Urinary bladder (tissue), 4 donors: ENCODE results near the gene MYO5B. TPM values are rescaled to one million over a fixed set of nuclear protein-coding genes. Genes with fewer than 3 reads are reported as not detected.

Experiments used
- DNase-seq: peaks from one replicate; pipeline ENCODE4 v3.0.0-alpha.2; 2015; ENCODE audit errors: extremely low spot score
- H3K27ac ChIP-seq: one replicate; pipeline ENCODE4 v1.5.1; 2013; ENCODE audit warnings: low read depth, mild to moderate bottlenecking, moderate library complexity
- H3K36me3 ChIP-seq: one replicate; pipeline ENCODE4 v1.6.1; 2013; ENCODE audit warnings: mild to moderate bottlenecking, moderate library complexity; ENCODE audit not compliant: insufficient read depth
- H3K4me1 ChIP-seq: one replicate; pipeline ENCODE4 v1.6.1; 2013; ENCODE audit warnings: mild to moderate bottlenecking, moderate library complexity; ENCODE audit not compliant: insufficient read depth
- H3K4me3 ChIP-seq: one replicate; pipeline ENCODE4 v1.5.1; 2013; ENCODE audit warnings: low read depth, low read length
- whole genome bisulfite sequencing: extraction: QIAGEN DNeasy Blood & Tissue Kit; methylation state at CpG from one replicate; pipeline ENCODE4 v1.1.7; 2013; 5-methylcytosine and 5-hydroxymethylcytosine counted together
- polyA plus RNA-seq: library from polyadenylated mRNA; stranded (reverse); fragments of 200-250 nt; gene quantifications from one replicate; pipeline ENCODE4 v1.2.3, GENCODE V29; 2013
- total RNA-seq: library from RNA; depleted of rRNA; stranded (reverse); fragments of >200 nt; gene quantifications from one replicate; pipeline ENCODE4 v1.2.3, GENCODE V29; 2014
- donor health status: healthy with polysubstance abuse.
- donor health status: healthy.

The MYO5B gene
- total and polyA plus RNA-seq, 2 donors: 2.7 to 8.8 TPM

GRCh38 chr18:50075772-50076171, 119.2 kb downstream of the MYO5B start:
- no peaks in the 10 kb centered on the region for H3K36me3 ChIP-seq
- H3K4me3 ChIP-seq: no peak overlapping the region
- 51% methylated on average over 4 of the region's 4 CpGs for WGBS
- H3K27ac ChIP-seq: no peak overlapping the region
- DNase-seq: no peak
- H3K4me1 ChIP-seq: no peaks in the 10 kb centered on the region

- H3K36me3 ChIP-seq: no peaks in the 10 kb centered on the region
- H3K4me1 ChIP-seq: no peaks in the 10 kb centered on the region
- WGBS: 71% methylated on average over 5 of the region's 5 CpGs
- no peak overlapping the region for H3K4me3 ChIP-seq
- DNase-seq: no peak
- no peak overlapping the region for H3K27ac ChIP-seq
These were observed 120.5 kb downstream of the MYO5B start for GRCh38 chr18:50074404-50074803.

- H3K27ac ChIP-seq: no peak overlapping the region
- no peaks in the 10 kb centered on the region for H3K4me1 ChIP-seq
- H3K4me3 ChIP-seq: no peak overlapping the region
- no peak for DNase-seq
- no peaks in the 10 kb centered on the region for H3K36me3 ChIP-seq
- WGBS: 68% methylated on average over 2 of the region's 2 CpGs
These were observed 121.6 kb downstream of the MYO5B start for GRCh38 chr18:50073319-50073718.

GRCh38 chr18:50072146-50072545, 122.8 kb downstream of the MYO5B start:
- no peak for DNase-seq
- Histone ChIP-seq H3K4me1 (no peaks in the 10 kb centered on the region), H3K27ac (no peak overlapping the region), H3K4me3 (no peak overlapping the region), H3K36me3 (no peaks in the 10 kb centered on the region)
- 80% methylated on average over 2 of the region's 2 CpGs for WGBS

- Histone ChIP-seq H3K36me3 (no peaks in the 10 kb centered on the region), H3K4me3 (no peak overlapping the region), H3K4me1 (no peaks in the 10 kb centered on the region), H3K27ac (no peak overlapping the region)
- no peak for DNase-seq
- WGBS: 69% methylated on average over 4 of the region's 4 CpGs
These were observed 123.5 kb downstream of the MYO5B start for GRCh38 chr18:50071397-50071796.

GRCh38 chr18:50069422-50069821, 125.5 kb downstream of the MYO5B start:
- whole genome bisulfite sequencing: 86% methylated on average over 3 of the region's 3 CpGs
- H3K27ac ChIP-seq: no peak overlapping the region
- no peaks in the 10 kb centered on the region for H3K36me3 ChIP-seq
- DNase-seq: no peak
- H3K4me3 ChIP-seq: no peak overlapping the region
- no peaks in the 10 kb centered on the region for H3K4me1 ChIP-seq

- H3K27ac ChIP-seq: no peak overlapping the region
- H3K4me1 ChIP-seq: no peaks in the 10 kb centered on the region
- no peak overlapping the region for H3K4me3 ChIP-seq
- 57% methylated on average over 4 of the region's 4 CpGs for WGBS
- no peak for DNase-seq
- H3K36me3 ChIP-seq: no peaks in the 10 kb centered on the region
These were observed 129.4 kb downstream of the MYO5B start for GRCh38 chr18:50065527-50065926.

- 89% methylated on average over 3 of the region's 3 CpGs for WGBS
- H3K4me1 ChIP-seq: no peaks in the 10 kb centered on the region
- no peak for DNase-seq
These were observed 129.9 kb downstream of the MYO5B start for GRCh38 chr18:50065039-50065438.

GRCh38 chr18:50061876-50062517, 132.9 kb downstream of the MYO5B start:
- Histone ChIP-seq H3K4me3 (no peak overlapping the region), H3K36me3 (no peaks in the 10 kb centered on the region), H3K27ac (no peak overlapping the region), H3K4me1 (no peaks in the 10 kb centered on the region)
- DNase-seq: no peak
- 65% methylated on average over 4 of the region's 4 CpGs for WGBS

More at GRCh38 chr18:50065039-50065438, 129.9 kb downstream of the MYO5B start:
- Histone ChIP-seq H3K4me3 (no peak overlapping the region), H3K27ac (no peak overlapping the region), H3K36me3 (no peaks in the 10 kb centered on the region)

- Histone ChIP-seq H3K27ac (no peak overlapping the region), H3K36me3 (no peaks in the 10 kb centered on the region), H3K4me3 (no peak overlapping the region), H3K4me1 (no peaks in the 10 kb centered on the region)
- WGBS: 88% methylated on average over 2 of the region's 2 CpGs
- no peak for DNase-seq
These were observed 134.1 kb downstream of the MYO5B start for GRCh38 chr18:50060822-50061221.

GRCh38 chr18:50058731-50059130, 136.2 kb downstream of the MYO5B start:
- no peak for DNase-seq
- 81% methylated on average over 4 of the region's 4 CpGs for WGBS
- H3K27ac ChIP-seq: no peak overlapping the region

GRCh38 chr18:50057009-50057408, 137.9 kb downstream of the MYO5B start:
- H3K4me1 ChIP-seq: no peaks in the 10 kb centered on the region
- DNase-seq: no peak
- no peaks in the 10 kb centered on the region for H3K36me3 ChIP-seq
- no peak overlapping the region for H3K4me3 ChIP-seq
- no peak overlapping the region for H3K27ac ChIP-seq

More at GRCh38 chr18:50058731-50059130, 136.2 kb downstream of the MYO5B start:
- Histone ChIP-seq H3K4me1 (no peaks in the 10 kb centered on the region), H3K36me3 (no peaks in the 10 kb centered on the region), H3K4me3 (no peak overlapping the region)

- no peak overlapping the region for H3K27ac ChIP-seq
- 90% methylated on average over 1 of the region's 1 CpG for WGBS
- no peak for DNase-seq
- H3K4me3 ChIP-seq: no peak overlapping the region
- H3K36me3 ChIP-seq: no peaks in the 10 kb centered on the region
- no peaks in the 10 kb centered on the region for H3K4me1 ChIP-seq
These were observed 138.8 kb downstream of the MYO5B start for GRCh38 chr18:50056185-50056584.

GRCh38 chr18:50055488-50055887, 139.5 kb downstream of the MYO5B start:
- Histone ChIP-seq H3K36me3 (no peaks in the 10 kb centered on the region), H3K4me1 (no peaks in the 10 kb centered on the region), H3K4me3 (no peak overlapping the region), H3K27ac (no peak overlapping the region)
- 66% methylated on average over 4 of the region's 4 CpGs for WGBS
- DNase-seq: no peak

GRCh38 chr18:50053111-50053510, 141.8 kb downstream of the MYO5B start:
- 72% methylated on average over 5 of the region's 5 CpGs for WGBS
- Histone ChIP-seq H3K4me3 (no peak overlapping the region), H3K4me1 (no peaks in the 10 kb centered on the region), H3K36me3 (no peaks in the 10 kb centered on the region), H3K27ac (no peak overlapping the region)
- DNase-seq: no peak
